ENCODE results near the gene DCDC2. TPM values are rescaled to one million over a fixed set of nuclear protein-coding genes. Genes with fewer than 3 reads are reported as not detected.

DCDC2 gene
- total and polyA plus RNA-seq, 4 experiments from 2014 or later, result 0.44 to 0.47 TPM; not detected in 2

- intact Hi-C loops (cut with micrococcal nuclease), result no loop called here
- no peak for DNase-seq
- Mint-ChIP-seq H3K27me3 (peaks cover 7 to 8% of the 10 kb centered on the region in 2 donors), H3K36me3 (no peaks in the 10 kb centered on the region), H3K27ac (no peak overlapping the region), H3K4me3 (no peak overlapping the region), H3K9me3 (no peaks in the 10 kb centered on the region), H3K4me1 (no peaks in the 10 kb centered on the region)
- H3K4me1 ChIP-seq (ENCODE audit: insufficient read depth, low read length), result no peaks in the 10 kb centered on the region
- H3K4me3 ChIP-seq (ENCODE audit: low read length in 2 of 2), result no peak overlapping the region
- no peaks in the 10 kb centered on the region for H3K36me3 ChIP-seq (ENCODE audit: insufficient read depth, low read length)
- H3K27ac ChIP-seq (ENCODE audit: low read depth, low read length), result no peak overlapping the region
- CTCF ChIA-PET (ENCODE audit: partially characterized antibody), result no interaction called here
- no peaks in the 10 kb centered on the region for H3K27me3 ChIP-seq (ENCODE audit: insufficient read depth, low read length)
- POLR2A ChIA-PET (ENCODE audit: partially characterized antibody), result no interaction called here
- no peaks in the 10 kb centered on the region for H3K9me3 ChIP-seq (ENCODE audit: control insufficient read depth in 1 of 2, low read length in 2 of 2)
These were observed 169.2 kb downstream of the DCDC2 start for GRCh38 chr6:24188578-24189080.

- no peaks in the 10 kb centered on the region for H3K27me3 ChIP-seq (ENCODE audit: insufficient read depth, low read length)
- H3K27me3 Mint-ChIP-seq, result peaks cover 6 to 8% of the 10 kb centered on the region in 2 donors
- H3K9me3 Mint-ChIP-seq, result no peaks in the 10 kb centered on the region
- no peak overlapping the region for H3K4me3 Mint-ChIP-seq
- no peak overlapping the region for H3K27ac ChIP-seq (ENCODE audit: low read depth, low read length)
- no peaks in the 10 kb centered on the region for H3K4me1 Mint-ChIP-seq
- no peaks in the 10 kb centered on the region for H3K36me3 ChIP-seq (ENCODE audit: insufficient read depth, low read length)
- no peaks in the 10 kb centered on the region for H3K9me3 ChIP-seq (ENCODE audit: control insufficient read depth in 1 of 2, low read length in 2 of 2)
- intact Hi-C loops (cut with micrococcal nuclease), result no loop called here
- ChIA-PET POLR2A (ENCODE audit: partially characterized antibody) (no interaction called here), CTCF (ENCODE audit: partially characterized antibody) (no interaction called here)
- no peak overlapping the region for H3K27ac Mint-ChIP-seq
- no peak for DNase-seq
- no peak overlapping the region for H3K4me3 ChIP-seq (ENCODE audit: low read length in 2 of 2)
- no peaks in the 10 kb centered on the region for H3K36me3 Mint-ChIP-seq
- H3K4me1 ChIP-seq (ENCODE audit: insufficient read depth, low read length), result no peaks in the 10 kb centered on the region
These were observed 169.8 kb downstream of the DCDC2 start for GRCh38 chr6:24187965-24188577.

DNA sequence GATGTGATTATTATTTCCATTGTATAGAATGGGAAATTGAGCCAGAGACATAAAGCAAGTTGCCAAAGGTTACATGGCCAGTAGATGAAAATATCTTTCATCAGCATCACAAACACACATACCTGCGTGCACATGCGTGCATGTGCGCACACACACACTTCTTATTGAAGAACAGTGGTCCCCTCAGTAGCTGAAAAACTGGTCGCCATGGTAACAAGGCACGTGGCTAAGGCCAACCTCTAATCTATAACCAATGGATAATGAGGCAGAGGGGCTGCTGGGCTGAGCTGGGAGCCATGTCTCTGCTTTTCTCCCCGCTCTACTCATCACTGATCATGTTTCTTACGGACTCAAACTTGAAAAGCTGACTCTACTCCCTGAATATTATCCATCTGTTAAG, 171.5 kb downstream of the DCDC2 start:
- ChIA-PET POLR2A (ENCODE audit: partially characterized antibody) (no interaction called here), CTCF (ENCODE audit: partially characterized antibody) (no interaction called here)
- intact Hi-C loops (cut with micrococcal nuclease), result no loop called here
- peaks cover 0 to 5% (median 0%) of the 10 kb centered on the region in 8 donors for H3K9me3 Mint-ChIP-seq
- Histone ChIP-seq H3K9me3 (ENCODE audit: control insufficient read depth in 1 of 2, low read length in 2 of 2) (no peaks in the 10 kb centered on the region), H3K36me3 (ENCODE audit: insufficient read depth, low read length) (no peaks in the 10 kb centered on the region), H3K27me3 (ENCODE audit: insufficient read depth, low read length) (no peaks in the 10 kb centered on the region), H3K4me3 (ENCODE audit: low read length in 2 of 2) (no peak overlapping the region), H3K27ac (ENCODE audit: low read depth, low read length) (no peak overlapping the region), H3K4me1 (ENCODE audit: insufficient read depth, low read length) (no peaks in the 10 kb centered on the region)
- H3K36me3 Mint-ChIP-seq, result no peaks in the 10 kb centered on the region
- no peak overlapping the region for H3K4me3 Mint-ChIP-seq
- no peak overlapping the region for H3K27ac Mint-ChIP-seq
- H3K4me1 Mint-ChIP-seq, result no peaks in the 10 kb centered on the region
- peaks cover 3 to 4% of the 10 kb centered on the region in 2 donors for H3K27me3 Mint-ChIP-seq
- no peak for DNase-seq

GRCh38 chr6:24183584-24183983, 174.3 kb downstream of the DCDC2 start:
- no peaks in the 10 kb centered on the region for H3K4me1 ChIP-seq (ENCODE audit: insufficient read depth, low read length)
- H3K4me3 ChIP-seq (ENCODE audit: low read length in 2 of 2), result no peak overlapping the region
- Mint-ChIP-seq H3K36me3 (no peaks in the 10 kb centered on the region), H3K27ac (no peak overlapping the region), H3K4me3 (no peak overlapping the region), H3K27me3 (peaks cover 5% of the 10 kb centered on the region in 2 donors), H3K9me3 (peaks cover 0 to 5% (median 0%) of the 10 kb centered on the region in 8 donors), H3K4me1 (no peaks in the 10 kb centered on the region)
- POLR2A ChIA-PET (ENCODE audit: partially characterized antibody), result no interaction called here
- H3K9me3 ChIP-seq (ENCODE audit: control insufficient read depth in 1 of 2, low read length in 2 of 2), result no peaks in the 10 kb centered on the region
- no peaks in the 10 kb centered on the region for H3K27me3 ChIP-seq (ENCODE audit: insufficient read depth, low read length)
- no peaks in the 10 kb centered on the region for H3K36me3 ChIP-seq (ENCODE audit: insufficient read depth, low read length)
- H3K27ac ChIP-seq (ENCODE audit: low read depth, low read length), result no peak overlapping the region
- intact Hi-C loops (cut with micrococcal nuclease), result no loop called here
- CTCF ChIA-PET (ENCODE audit: partially characterized antibody), result no interaction called here
- DNase-seq, result no peak

- no peaks in the 10 kb centered on the region for H3K27me3 ChIP-seq (ENCODE audit: insufficient read depth, low read length)
- peaks cover 4 to 12% of the 10 kb centered on the region in 2 donors for H3K27me3 Mint-ChIP-seq
- H3K4me1 ChIP-seq (ENCODE audit: insufficient read depth, low read length), result no peaks in the 10 kb centered on the region
- H3K36me3 Mint-ChIP-seq, result no peaks in the 10 kb centered on the region
- H3K27ac ChIP-seq (ENCODE audit: low read depth, low read length), result no peak overlapping the region
- no peak for DNase-seq
- H3K4me3 Mint-ChIP-seq, result no peak overlapping the region
- H3K9me3 ChIP-seq (ENCODE audit: control insufficient read depth in 1 of 2, low read length in 2 of 2), result no peaks in the 10 kb centered on the region
- H3K4me3 ChIP-seq (ENCODE audit: low read length in 2 of 2), result no peak overlapping the region
- intact Hi-C loops (cut with micrococcal nuclease), result no loop called here
- H3K9me3 Mint-ChIP-seq, result peaks cover 0 to 3% (median 0%) of the 10 kb centered on the region in 8 donors
- CTCF ChIA-PET (ENCODE audit: partially characterized antibody), result no interaction called here
- H3K36me3 ChIP-seq (ENCODE audit: insufficient read depth, low read length), result no peaks in the 10 kb centered on the region
- H3K4me1 Mint-ChIP-seq, result no peaks in the 10 kb centered on the region
- no peak overlapping the region for H3K27ac Mint-ChIP-seq
- POLR2A ChIA-PET (ENCODE audit: partially characterized antibody), result no interaction called here
These were observed 200.0 kb downstream of the DCDC2 start for GRCh38 chr6:24157886-24158285.

DNA sequence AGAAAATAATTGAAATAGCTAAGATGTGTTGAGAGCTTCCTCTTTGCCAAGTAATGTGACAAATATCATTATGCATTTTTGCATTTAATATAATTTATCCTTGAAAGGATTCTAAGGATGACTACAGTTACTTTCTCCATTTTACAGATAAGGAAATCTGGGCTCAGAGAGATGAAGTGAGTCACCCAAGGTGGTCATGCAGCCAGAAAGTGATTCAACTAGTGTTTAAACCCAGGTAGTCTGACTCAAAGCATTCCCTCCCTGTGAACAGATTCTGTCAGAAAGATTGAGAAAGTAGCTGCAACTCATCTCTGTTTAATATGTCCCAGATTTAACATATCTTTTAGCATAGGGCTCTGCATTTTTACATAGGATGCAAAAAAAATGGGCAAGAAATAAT, 203.7 kb downstream of the DCDC2 start:
- Histone ChIP-seq H3K4me1 (ENCODE audit: insufficient read depth, low read length) (no peaks in the 10 kb centered on the region), H3K36me3 (ENCODE audit: insufficient read depth, low read length) (no peaks in the 10 kb centered on the region), H3K27ac (ENCODE audit: low read depth, low read length) (no peak overlapping the region), H3K9me3 (ENCODE audit: control insufficient read depth in 1 of 2, low read length in 2 of 2) (no peaks in the 10 kb centered on the region), H3K27me3 (ENCODE audit: insufficient read depth, low read length) (no peaks in the 10 kb centered on the region), H3K4me3 (ENCODE audit: low read length in 2 of 2) (no peak overlapping the region)
- H3K4me3 Mint-ChIP-seq, result no peak overlapping the region
- DNase-seq, result no peak
- ChIA-PET POLR2A (ENCODE audit: partially characterized antibody) (no interaction called here), CTCF (ENCODE audit: partially characterized antibody) (interaction anchor here (1.1 kb wide), 1 partner anchor 14 kb away, joined by 3 read pairs; no protein-coding TSS in a partner anchor)
- H3K27ac Mint-ChIP-seq, result no peak overlapping the region
- H3K4me1 Mint-ChIP-seq, result no peaks in the 10 kb centered on the region
- peaks cover 0 to 5% (median 2%) of the 10 kb centered on the region in 8 donors for H3K9me3 Mint-ChIP-seq
- H3K36me3 Mint-ChIP-seq, result no peaks in the 10 kb centered on the region
- peaks cover 12 to 13% of the 10 kb centered on the region in 2 donors for H3K27me3 Mint-ChIP-seq
- intact Hi-C loops (cut with micrococcal nuclease), result no loop called here

DNA sequence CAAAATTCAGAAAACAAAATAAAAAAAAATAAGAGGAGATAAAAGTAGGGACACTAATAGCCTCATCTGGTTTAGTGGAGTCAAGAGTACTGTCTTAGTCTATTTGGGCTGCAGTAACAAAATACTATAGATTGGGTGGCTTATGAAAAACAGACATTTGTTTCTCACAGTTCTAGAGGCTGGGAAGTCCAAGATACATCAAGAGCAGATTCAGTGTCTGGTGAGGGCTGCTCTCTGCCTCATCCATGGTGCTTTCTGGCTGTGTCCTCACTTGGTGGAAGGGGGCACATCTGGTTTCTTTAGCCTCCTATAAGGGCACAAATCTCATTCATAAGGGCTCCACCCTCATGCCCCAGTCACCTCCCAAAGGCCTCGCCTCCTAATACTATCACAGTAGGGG, 205.8 kb downstream of the DCDC2 start:
- no peak overlapping the region for H3K4me3 ChIP-seq (ENCODE audit: low read length in 2 of 2)
- no peaks in the 10 kb centered on the region for H3K36me3 Mint-ChIP-seq

More for the DNA sequence above, 205.8 kb downstream of the DCDC2 start:
- Histone ChIP-seq H3K27me3 (ENCODE audit: insufficient read depth, low read length) (no peaks in the 10 kb centered on the region), H3K9me3 (ENCODE audit: control insufficient read depth in 1 of 2, low read length in 2 of 2) (no peaks in the 10 kb centered on the region), H3K27ac (ENCODE audit: low read depth, low read length) (no peak overlapping the region), H3K4me1 (ENCODE audit: insufficient read depth, low read length) (no peaks in the 10 kb centered on the region), H3K36me3 (ENCODE audit: insufficient read depth, low read length) (no peaks in the 10 kb centered on the region)
- ChIA-PET CTCF (ENCODE audit: partially characterized antibody) (no interaction called here), POLR2A (ENCODE audit: partially characterized antibody) (no interaction called here)
- H3K27me3 Mint-ChIP-seq, result peaks cover 2 to 19% of the 10 kb centered on the region in 2 donors
- H3K4me3 Mint-ChIP-seq, result no peak overlapping the region
- DNase-seq, result no peak
- peaks cover 0 to 11% (median 1%) of the 10 kb centered on the region in 8 donors for H3K9me3 Mint-ChIP-seq
- intact Hi-C loops (cut with micrococcal nuclease), result no loop called here
- H3K27ac Mint-ChIP-seq, result no peak overlapping the region
- H3K4me1 Mint-ChIP-seq, result no peaks in the 10 kb centered on the region
